ENCODE data around the gene STK35.

DNA sequence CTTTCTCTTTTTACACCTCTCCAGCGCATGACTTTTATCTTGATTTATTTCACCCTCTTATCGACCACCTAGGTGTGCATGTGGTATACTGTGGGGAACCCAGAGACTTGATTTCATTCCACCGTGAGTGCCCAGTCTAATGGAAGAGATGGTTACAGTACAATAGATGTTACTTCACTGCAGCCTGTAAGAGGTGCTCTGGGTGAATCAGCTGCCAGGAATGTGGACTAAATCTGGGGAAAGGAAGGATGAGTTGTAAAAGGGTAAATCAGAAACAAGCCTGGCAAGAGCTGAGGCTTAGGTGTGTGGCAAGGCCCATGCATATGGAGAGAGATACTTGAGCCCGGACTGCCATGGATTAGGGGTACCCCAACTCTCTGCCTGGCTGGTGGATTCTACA is 7.4 kb downstream of the STK35 start:
- no peak for TF ChIP-seq CEBPB (IDR thresholded peaks at IDR 0.05; ENCODE audit: borderline replicate concordance, low read depth, low read length)
- TF ChIP-seq, protein P1, sequence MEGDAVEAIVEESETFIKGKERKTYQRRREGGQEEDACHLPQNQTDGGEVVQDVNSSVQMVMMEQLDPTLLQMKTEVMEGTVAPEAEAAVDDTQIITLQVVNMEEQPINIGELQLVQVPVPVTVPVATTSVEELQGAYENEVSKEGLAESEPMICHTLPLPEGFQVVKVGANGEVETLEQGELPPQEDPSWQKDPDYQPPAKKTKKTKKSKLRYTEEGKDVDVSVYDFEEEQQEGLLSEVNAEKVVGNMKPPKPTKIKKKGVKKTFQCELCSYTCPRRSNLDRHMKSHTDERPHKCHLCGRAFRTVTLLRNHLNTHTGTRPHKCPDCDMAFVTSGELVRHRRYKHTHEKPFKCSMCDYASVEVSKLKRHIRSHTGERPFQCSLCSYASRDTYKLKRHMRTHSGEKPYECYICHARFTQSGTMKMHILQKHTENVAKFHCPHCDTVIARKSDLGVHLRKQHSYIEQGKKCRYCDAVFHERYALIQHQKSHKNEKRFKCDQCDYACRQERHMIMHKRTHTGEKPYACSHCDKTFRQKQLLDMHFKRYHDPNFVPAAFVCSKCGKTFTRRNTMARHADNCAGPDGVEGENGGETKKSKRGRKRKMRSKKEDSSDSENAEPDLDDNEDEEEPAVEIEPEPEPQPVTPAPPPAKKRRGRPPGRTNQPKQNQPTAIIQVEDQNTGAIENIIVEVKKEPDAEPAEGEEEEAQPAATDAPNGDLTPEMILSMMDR (CRISPR knock-in tag; IDR thresholded peaks at IDR 0.05): no peak
- TF ChIP-seq RAD51 (IDR thresholded peaks at IDR 0.05; ENCODE audit: borderline replicate concordance): no peak
- TF ChIP-seq, protein P2, sequence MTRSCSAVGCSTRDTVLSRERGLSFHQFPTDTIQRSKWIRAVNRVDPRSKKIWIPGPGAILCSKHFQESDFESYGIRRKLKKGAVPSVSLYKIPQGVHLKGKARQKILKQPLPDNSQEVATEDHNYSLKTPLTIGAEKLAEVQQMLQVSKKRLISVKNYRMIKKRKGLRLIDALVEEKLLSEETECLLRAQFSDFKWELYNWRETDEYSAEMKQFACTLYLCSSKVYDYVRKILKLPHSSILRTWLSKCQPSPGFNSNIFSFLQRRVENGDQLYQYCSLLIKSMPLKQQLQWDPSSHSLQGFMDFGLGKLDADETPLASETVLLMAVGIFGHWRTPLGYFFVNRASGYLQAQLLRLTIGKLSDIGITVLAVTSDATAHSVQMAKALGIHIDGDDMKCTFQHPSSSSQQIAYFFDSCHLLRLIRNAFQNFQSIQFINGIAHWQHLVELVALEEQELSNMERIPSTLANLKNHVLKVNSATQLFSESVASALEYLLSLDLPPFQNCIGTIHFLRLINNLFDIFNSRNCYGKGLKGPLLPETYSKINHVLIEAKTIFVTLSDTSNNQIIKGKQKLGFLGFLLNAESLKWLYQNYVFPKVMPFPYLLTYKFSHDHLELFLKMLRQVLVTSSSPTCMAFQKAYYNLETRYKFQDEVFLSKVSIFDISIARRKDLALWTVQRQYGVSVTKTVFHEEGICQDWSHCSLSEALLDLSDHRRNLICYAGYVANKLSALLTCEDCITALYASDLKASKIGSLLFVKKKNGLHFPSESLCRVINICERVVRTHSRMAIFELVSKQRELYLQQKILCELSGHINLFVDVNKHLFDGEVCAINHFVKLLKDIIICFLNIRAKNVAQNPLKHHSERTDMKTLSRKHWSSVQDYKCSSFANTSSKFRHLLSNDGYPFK (CRISPR knock-in tag; IDR thresholded peaks at IDR 0.05; ENCODE audit: borderline replicate concordance): no peak

All from HepG2 (cell line).